ENCODE results near the gene LRBA. TPM values are rescaled to one million over a fixed set of nuclear protein-coding genes. Genes with fewer than 3 reads are reported as not detected.

Gene LRBA
- total and polyA plus RNA-seq, 2 donors (not counting 1 experiment from before 2014, with no cell fraction given), result 16.4 to 36.7 TPM

DNA sequence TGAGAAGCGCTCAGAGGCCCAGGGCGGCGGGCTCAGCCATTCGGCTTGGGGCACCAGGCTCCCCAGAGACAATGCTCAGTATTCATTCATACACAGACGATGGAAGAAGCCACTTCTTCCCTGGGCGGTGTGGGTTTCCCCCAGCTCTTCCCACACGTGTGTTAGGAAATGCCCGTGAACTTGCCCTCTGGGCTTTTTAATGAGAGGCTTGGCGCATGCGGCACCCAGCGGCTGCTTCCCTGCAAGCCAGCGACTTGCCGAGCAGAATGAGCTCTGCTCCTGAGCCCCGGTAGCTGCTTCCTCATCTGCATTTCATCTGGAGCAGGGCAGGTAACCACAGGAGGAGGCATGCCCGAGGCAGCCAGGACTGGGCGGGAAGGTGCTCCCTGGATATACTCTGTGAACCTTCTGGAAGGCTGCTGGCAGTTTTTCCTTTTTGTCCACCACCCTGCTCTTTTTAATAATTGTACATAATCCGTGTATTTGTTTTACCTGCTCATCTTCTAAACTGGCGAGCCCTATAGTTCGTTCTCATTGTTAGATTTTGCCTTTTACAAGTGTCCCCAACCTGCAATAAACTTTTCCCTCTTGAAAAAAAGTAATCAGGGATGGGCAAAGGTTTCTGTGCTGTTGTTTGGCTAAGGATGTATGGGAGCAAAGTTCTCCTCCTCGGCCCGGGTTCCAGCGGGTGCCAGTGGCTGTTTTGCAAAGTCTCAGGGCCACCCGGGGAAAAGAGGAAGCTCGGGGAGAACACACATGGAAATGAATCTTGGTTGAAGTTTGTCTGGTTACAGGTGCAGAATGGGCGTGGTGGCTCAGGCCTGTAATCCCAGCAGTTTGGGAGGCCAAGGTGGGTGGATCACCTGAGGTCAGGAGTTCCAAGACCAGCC is 758.0 kb downstream of the LRBA start:
- H3K9me3 ChIP-seq (ENCODE audit: control insufficient read depth, insufficient read depth, low read depth, low read length), result no peaks in the 10 kb centered on the region
- TF ChIP-seq, protein P1, sequence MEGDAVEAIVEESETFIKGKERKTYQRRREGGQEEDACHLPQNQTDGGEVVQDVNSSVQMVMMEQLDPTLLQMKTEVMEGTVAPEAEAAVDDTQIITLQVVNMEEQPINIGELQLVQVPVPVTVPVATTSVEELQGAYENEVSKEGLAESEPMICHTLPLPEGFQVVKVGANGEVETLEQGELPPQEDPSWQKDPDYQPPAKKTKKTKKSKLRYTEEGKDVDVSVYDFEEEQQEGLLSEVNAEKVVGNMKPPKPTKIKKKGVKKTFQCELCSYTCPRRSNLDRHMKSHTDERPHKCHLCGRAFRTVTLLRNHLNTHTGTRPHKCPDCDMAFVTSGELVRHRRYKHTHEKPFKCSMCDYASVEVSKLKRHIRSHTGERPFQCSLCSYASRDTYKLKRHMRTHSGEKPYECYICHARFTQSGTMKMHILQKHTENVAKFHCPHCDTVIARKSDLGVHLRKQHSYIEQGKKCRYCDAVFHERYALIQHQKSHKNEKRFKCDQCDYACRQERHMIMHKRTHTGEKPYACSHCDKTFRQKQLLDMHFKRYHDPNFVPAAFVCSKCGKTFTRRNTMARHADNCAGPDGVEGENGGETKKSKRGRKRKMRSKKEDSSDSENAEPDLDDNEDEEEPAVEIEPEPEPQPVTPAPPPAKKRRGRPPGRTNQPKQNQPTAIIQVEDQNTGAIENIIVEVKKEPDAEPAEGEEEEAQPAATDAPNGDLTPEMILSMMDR (conservative IDR thresholded peaks at IDR 0.05 in 1 of 2, IDR thresholded peaks at IDR 0.05 in 1 of 2; ENCODE audit: low read depth in 1 of 2, low read length in 2 of 2), result no peak
- H3K4me3 ChIP-seq (replicated peaks in 1 of 4; ENCODE audit: control extremely low read depth in 1 of 4, insufficient read depth in 1 of 4, low read depth in 3 of 4, low read length in 4 of 4), result no peak overlapping the region
- H3K27me3 ChIP-seq (ENCODE audit: control insufficient read depth, insufficient read depth, low read length), result no peaks in the 10 kb centered on the region
- H3K4me2 ChIP-seq (ENCODE audit: extremely low read depth, insufficient read depth, low read length), result no peak overlapping the region
- no peaks in the 10 kb centered on the region for H3K36me3 ChIP-seq (ENCODE audit: control insufficient read depth, insufficient read depth, low read length)
- no peaks in the 10 kb centered on the region for H4K20me1 ChIP-seq (ENCODE audit: control insufficient read depth, extremely low read depth, insufficient read depth, low read length)
- H2AFZ ChIP-seq (ENCODE audit: low read length), result no peak overlapping the region
- H3K9ac ChIP-seq (ENCODE audit: insufficient read depth, low read length), result no peak overlapping the region
- no peaks in the 10 kb centered on the region for H3K4me1 ChIP-seq (ENCODE audit: control insufficient read depth, extremely low read depth, insufficient read depth, low read length)
- no peak for DNase-seq (ENCODE audit: low read depth in 2 of 2)
- no peaks in the 10 kb centered on the region for H3K79me2 ChIP-seq (ENCODE audit: control insufficient read depth, insufficient read depth, low read length)
- no peak overlapping the region for H3K27ac ChIP-seq (ENCODE audit: insufficient read depth, low read length)

GRCh38 chr4:150256225-150256620 is 758.9 kb downstream of the LRBA start:
- H3K4me1 ChIP-seq (ENCODE audit: control insufficient read depth, extremely low read depth, insufficient read depth, low read length), result no peaks in the 10 kb centered on the region
- H3K9me3 ChIP-seq (ENCODE audit: control insufficient read depth, insufficient read depth, low read depth, low read length), result no peaks in the 10 kb centered on the region
- H3K36me3 ChIP-seq (ENCODE audit: control insufficient read depth, insufficient read depth, low read length), result no peaks in the 10 kb centered on the region
- no peak overlapping the region for H2AFZ ChIP-seq (ENCODE audit: low read length)
- no peak overlapping the region for H3K9ac ChIP-seq (ENCODE audit: insufficient read depth, low read length)
- no peak overlapping the region for H3K4me2 ChIP-seq (ENCODE audit: extremely low read depth, insufficient read depth, low read length)
- TF ChIP-seq EZH2 (IDR thresholded peaks at IDR 0.05; ENCODE audit: low read length, missing control alignments), result no peak
- TF ChIP-seq, protein P1 (conservative IDR thresholded peaks at IDR 0.05 in 1 of 2, IDR thresholded peaks at IDR 0.05 in 1 of 2; ENCODE audit: low read depth in 1 of 2, low read length in 2 of 2), result no peak
- H3K4me3 ChIP-seq (replicated peaks in 1 of 4; ENCODE audit: control extremely low read depth in 1 of 4, insufficient read depth in 1 of 4, low read depth in 3 of 4, low read length in 4 of 4), result no peak overlapping the region
- no peak overlapping the region for H3K27ac ChIP-seq (ENCODE audit: insufficient read depth, low read length)
- H3K27me3 ChIP-seq (ENCODE audit: control insufficient read depth, insufficient read depth, low read length), result no peaks in the 10 kb centered on the region
- no peaks in the 10 kb centered on the region for H3K79me2 ChIP-seq (ENCODE audit: control insufficient read depth, insufficient read depth, low read length)
- no peak for DNase-seq (ENCODE audit: low read depth in 2 of 2)
- no peaks in the 10 kb centered on the region for H4K20me1 ChIP-seq (ENCODE audit: control insufficient read depth, extremely low read depth, insufficient read depth, low read length)

DNA sequence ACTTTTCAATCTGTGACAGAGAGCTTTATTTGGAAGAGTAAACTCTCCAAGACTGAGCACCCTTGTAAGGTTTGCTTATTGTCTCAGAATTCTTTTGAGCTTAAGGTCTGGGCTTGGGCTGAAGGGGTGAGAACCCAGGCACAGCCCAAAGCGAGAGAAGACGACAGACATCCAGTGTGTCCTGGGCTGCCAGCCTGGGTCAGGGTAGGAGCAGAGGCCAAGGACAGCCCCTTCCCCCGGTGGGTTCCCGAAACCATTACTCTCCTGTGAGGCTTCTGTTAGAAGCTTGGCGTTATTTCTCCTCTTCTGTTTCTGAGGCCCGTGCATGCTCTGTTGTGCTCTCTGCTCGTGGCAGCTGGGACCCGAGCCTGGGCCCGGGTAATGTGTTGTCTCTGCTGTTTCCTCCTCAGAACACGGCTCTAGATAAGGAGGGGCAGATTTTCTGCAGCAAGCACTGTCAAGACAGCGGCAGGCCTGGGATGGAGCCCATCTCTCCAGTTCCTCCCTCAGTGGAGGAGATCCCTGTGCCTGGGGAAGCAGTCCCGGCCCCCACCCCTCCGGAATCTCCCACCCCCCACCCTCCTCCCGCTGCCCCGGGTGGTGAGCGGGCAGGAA is 759.4 kb downstream of the LRBA start:
- DNase-seq (ENCODE audit: low read depth in 2 of 2), result no peak
- H3K27ac ChIP-seq (ENCODE audit: insufficient read depth, low read length), result no peak overlapping the region
- no peak overlapping the region for H3K4me2 ChIP-seq (ENCODE audit: extremely low read depth, insufficient read depth, low read length)
- no peaks in the 10 kb centered on the region for H4K20me1 ChIP-seq (ENCODE audit: control insufficient read depth, extremely low read depth, insufficient read depth, low read length)
- no peaks in the 10 kb centered on the region for H3K36me3 ChIP-seq (ENCODE audit: control insufficient read depth, insufficient read depth, low read length)
- H3K27me3 ChIP-seq (ENCODE audit: control insufficient read depth, insufficient read depth, low read length), result no peaks in the 10 kb centered on the region
- no peak overlapping the region for H2AFZ ChIP-seq (ENCODE audit: low read length)
- no peak for TF ChIP-seq EZH2 (IDR thresholded peaks at IDR 0.05; ENCODE audit: low read length, missing control alignments)
- TF ChIP-seq, protein P1 (conservative IDR thresholded peaks at IDR 0.05 in 1 of 2, IDR thresholded peaks at IDR 0.05 in 1 of 2; ENCODE audit: low read depth in 1 of 2, low read length in 2 of 2), result no peak
- H3K9ac ChIP-seq (ENCODE audit: insufficient read depth, low read length), result no peak overlapping the region
- H3K9me3 ChIP-seq (ENCODE audit: control insufficient read depth, insufficient read depth, low read depth, low read length), result no peaks in the 10 kb centered on the region
- H3K79me2 ChIP-seq (ENCODE audit: control insufficient read depth, insufficient read depth, low read length), result no peaks in the 10 kb centered on the region
- H3K4me1 ChIP-seq (ENCODE audit: control insufficient read depth, extremely low read depth, insufficient read depth, low read length), result no peaks in the 10 kb centered on the region
- no peak overlapping the region for H3K4me3 ChIP-seq (replicated peaks in 1 of 4; ENCODE audit: control extremely low read depth in 1 of 4, insufficient read depth in 1 of 4, low read depth in 3 of 4, low read length in 4 of 4)

Measured in fibroblast of lung (primary cell).